NT2/D1 (cell line): Measurements from ENCODE around the gene ZNF727.
A peak's percentile ranks its signal among the peaks of the same experiment; 100 is the strongest.
"Not testable (repeated sequence)": the region's sequence is repeated elsewhere in the genome, so short reads cannot be mapped to it uniquely, and the experiment has no call there.

ENCODE experiments used
- DNase-seq: peaks from one replicate; pipeline ENCODE4 v3.0.0-alpha.2; 2011; ENCODE audit warnings: low read depth, low spot score
- H3K27me3 ChIP-seq: 2 replicates; pipeline ENCODE4 v1.6.0; 2011; ENCODE audit warnings: mild to moderate bottlenecking; ENCODE audit not compliant: insufficient read length, insufficient read depth
- H3K36me3 ChIP-seq: 2 replicates; pipeline ENCODE4 v1.6.1; 2011; ENCODE audit warnings: mild to moderate bottlenecking, low read length, mixed read lengths; ENCODE audit not compliant: insufficient read depth, insufficient read length
- H3K4me1 ChIP-seq: 2 replicates; pipeline ENCODE4 v1.5.1; 2011; ENCODE audit not compliant: insufficient read depth, insufficient read length
- H3K4me3 ChIP-seq: 2 replicates; pipeline ENCODE4 v1.5.1; 2011; ENCODE audit warnings: low read depth; ENCODE audit not compliant: insufficient read length
- H3K9ac ChIP-seq: 2 replicates; pipeline ENCODE4 v1.6.0; 2011; ENCODE audit warnings: low read depth; ENCODE audit not compliant: insufficient read length
- H3K9me3 ChIP-seq: 2 replicates; pipeline ENCODE4 v1.5.1; 2011; ENCODE audit warnings: mild to moderate bottlenecking, low read length; ENCODE audit not compliant: insufficient read depth
- SUZ12 ChIP-seq: IDR thresholded peaks from 2 replicates; pipeline ENCODE4 v1.6.1; 2011; ENCODE audit not compliant: insufficient read length, insufficient read depth; ENCODE audit errors: extremely low read depth
- YY1 ChIP-seq: IDR thresholded peaks from 2 replicates; pipeline ENCODE4 v1.6.1; 2011; ENCODE audit not compliant: insufficient read length, insufficient read depth
- ZNF274 ChIP-seq: IDR thresholded peaks from 2 replicates; pipeline ENCODE4 v1.6.1; 2011; ENCODE audit warnings: mild to moderate bottlenecking, low read depth, low read length

ZNF727 gene

DNA sequence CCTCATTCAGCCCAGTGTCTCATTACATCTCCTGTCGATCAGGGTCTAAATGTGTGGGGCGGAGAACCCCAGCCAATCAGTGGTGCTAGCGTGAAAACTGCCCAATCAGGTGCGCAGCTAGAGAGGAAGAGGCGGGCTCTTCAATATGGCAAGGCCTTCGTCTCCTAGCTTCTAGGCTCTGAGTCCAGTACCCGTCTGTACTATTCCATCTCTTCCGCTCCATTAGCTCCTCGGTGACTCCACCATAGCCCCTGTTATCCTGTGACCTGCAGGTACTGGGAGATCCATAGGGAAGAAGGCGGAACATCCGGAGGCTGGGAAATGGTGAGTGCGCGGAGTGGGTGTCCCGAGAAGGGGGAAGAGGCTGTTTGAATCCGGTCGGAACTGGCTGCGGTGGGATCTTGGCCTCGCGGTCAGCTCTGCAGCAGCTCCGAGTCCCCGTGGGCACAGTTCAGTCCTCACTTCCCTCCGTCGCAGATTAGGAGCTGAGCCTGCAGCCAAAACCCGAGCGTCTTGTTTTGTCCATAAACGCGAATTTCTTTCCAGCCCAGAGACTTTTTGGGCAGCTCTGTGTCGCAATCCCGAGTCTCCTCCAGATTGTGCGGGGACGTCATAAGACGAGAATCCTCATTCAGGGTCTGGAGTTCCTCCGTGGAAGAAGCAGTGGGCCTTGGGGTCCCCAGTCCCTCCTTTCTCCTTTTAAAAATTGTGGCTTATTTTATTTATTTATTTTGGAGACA lies at the start of gene ZNF727:
Gene ZNF727 (plus strand): TSS at position 134 of the 740 bp plus-strand sequence. CDS start 188 bp downstream, at position 322.
- TF ChIP-seq SUZ12 (no peak), YY1 (no peak), ZNF274 (no peak)
- no peaks in the 10 kb centered on the region for H3K4me1 ChIP-seq
- H3K27me3 ChIP-seq, result no peaks in the 10 kb centered on the region
- H3K9me3 ChIP-seq, result no peaks in the 10 kb centered on the region
- H3K9ac ChIP-seq, result no peak within 1 kb of the TSS
- no peaks in the 10 kb centered on the region for H3K36me3 ChIP-seq
- no peak for DNase-seq
- H3K4me3 ChIP-seq, result no peak within 1 kb of the TSS

DNA sequence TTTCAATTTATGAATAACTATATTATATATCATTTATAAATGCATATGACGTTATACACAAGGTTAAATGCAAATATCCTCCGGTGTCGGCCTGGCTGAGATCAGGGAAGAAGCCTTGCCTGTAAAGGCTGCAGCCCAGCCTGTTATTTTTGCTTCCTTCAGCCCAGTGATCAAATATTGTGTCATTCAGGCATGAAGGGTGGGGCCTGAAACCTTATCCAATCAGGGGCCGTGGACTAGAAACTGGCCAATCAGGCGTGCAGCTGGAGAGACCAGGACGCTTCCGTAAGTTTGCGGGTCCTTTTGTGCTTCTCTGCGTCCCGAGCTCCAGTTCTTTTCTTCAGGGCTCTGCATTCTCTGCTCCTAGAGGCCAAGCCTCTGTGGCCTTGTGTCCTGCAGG lies 46.7 kb upstream of the ZNF727 start, which contains the start of gene ZNF722:
Gene ZNF722 (plus strand): TSS at position 301 of the 400 bp plus-strand sequence. CDS start 113 bp downstream, outside the sequence.
- no peaks in the 10 kb centered on the region for H3K36me3 ChIP-seq
- no peak for DNase-seq
- no peak within 1 kb of the TSS for H3K9ac ChIP-seq
- no peaks in the 10 kb centered on the region; the same call in 1 of the 2 replicates for H3K9me3 ChIP-seq
- no peak for TF ChIP-seq SUZ12
- TF ChIP-seq ZNF274, result no peak
- TF ChIP-seq YY1, result no peak
- no peaks in the 10 kb centered on the region for H3K4me1 ChIP-seq
- H3K4me3 ChIP-seq, result no peak within 1 kb of the TSS
- H3K27me3 ChIP-seq, result no peaks in the 10 kb centered on the region

DNA sequence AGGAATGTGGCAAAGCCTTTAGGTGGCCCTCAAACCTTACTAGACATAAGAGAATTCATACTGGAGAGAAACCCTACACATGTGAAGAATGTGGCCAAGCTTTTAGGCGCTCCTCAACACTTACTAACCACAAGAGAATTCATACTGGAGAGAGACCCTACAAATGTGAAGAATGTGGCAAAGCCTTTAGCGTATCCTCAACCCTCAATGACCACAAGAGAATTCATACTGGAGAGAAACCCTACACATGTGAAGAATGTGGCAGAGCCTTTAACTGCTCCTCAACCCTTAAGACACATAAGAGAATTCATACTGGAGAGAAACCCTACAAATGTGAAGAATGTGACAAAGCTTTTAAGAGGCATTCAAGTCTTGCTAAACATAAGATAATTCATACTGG lies 29.7 kb upstream of the ZNF727 start:
- H3K27me3 ChIP-seq, H3K4me1 ChIP-seq, H3K36me3 ChIP-seq, H3K4me3 ChIP-seq, DNase-seq, H3K9ac ChIP-seq: not testable (repeated sequence)
- peak; percentile 72 for TF ChIP-seq ZNF274
- peaks cover 36% of the 10 kb centered on the region for H3K9me3 ChIP-seq

DNA sequence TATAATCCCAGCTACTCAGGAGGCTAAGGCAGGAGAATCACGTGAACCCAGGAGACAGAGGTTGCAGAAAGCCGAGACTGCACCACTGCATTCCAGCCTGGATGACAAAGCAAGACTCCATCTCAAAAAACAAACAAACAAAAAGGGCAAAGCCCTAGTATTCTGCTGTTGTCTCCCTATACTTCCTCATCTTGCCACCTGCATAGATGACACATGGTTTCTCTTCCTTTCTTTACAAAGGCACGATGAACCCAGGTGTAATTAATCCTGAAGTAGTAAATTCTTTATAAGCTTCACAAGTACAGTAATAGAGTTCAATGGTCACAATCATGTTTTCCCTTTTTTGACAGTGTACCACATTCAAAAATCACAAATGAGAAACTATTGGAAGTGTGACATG lies 9.8 kb upstream of the ZNF727 start:
- H3K4me3 ChIP-seq, result no peak overlapping the region
- no peaks in the 10 kb centered on the region for H3K4me1 ChIP-seq
- DNase-seq, result no peak
- TF ChIP-seq ZNF274, result no peak
- TF ChIP-seq SUZ12, result no peak
- H3K9ac ChIP-seq, result no peak overlapping the region
- no peaks in the 10 kb centered on the region for H3K27me3 ChIP-seq
- no peaks in the 10 kb centered on the region for H3K36me3 ChIP-seq
- H3K9me3 ChIP-seq, result peaks cover 5% of the 10 kb centered on the region; the same call in 1 of the 2 replicates

DNA sequence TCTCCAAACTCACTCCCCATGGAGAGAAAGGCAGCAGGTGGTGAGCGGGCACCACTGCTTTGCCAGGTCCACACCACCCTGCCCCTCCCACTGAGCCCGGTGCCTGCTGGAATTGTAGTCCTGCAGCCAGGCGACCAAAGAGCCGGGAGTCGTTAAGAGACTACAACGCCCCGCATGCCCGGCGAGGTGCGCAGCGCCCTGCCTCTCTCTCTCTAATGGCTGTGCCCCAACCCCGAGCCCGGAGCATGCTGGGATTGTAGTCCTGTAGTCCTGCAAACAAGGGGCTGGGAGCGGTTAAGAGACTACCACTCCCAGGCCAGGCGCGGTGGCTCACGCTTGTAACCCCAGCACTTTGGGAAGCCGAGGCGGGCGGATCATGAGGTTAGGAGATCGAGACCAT lies 8.1 kb upstream of the ZNF727 start:
- DNase-seq, result no peak
- no peak overlapping the region for H3K9ac ChIP-seq
- peaks cover 5% of the 10 kb centered on the region; the same call in 1 of the 2 replicates for H3K9me3 ChIP-seq
- H3K4me1 ChIP-seq, result no peaks in the 10 kb centered on the region
- no peak for TF ChIP-seq ZNF274
- TF ChIP-seq YY1, result no peak
- TF ChIP-seq SUZ12, result no peak
- no peaks in the 10 kb centered on the region for H3K27me3 ChIP-seq
- H3K4me3 ChIP-seq, result no peak overlapping the region
- H3K36me3 ChIP-seq, result no peaks in the 10 kb centered on the region

- no peak for DNase-seq
- no peaks in the 10 kb centered on the region for H3K27me3 ChIP-seq
- no peaks in the 10 kb centered on the region for H3K36me3 ChIP-seq
- H3K4me1 ChIP-seq, result no peaks in the 10 kb centered on the region
- no peak overlapping the region for H3K9ac ChIP-seq
- no peak for TF ChIP-seq YY1
- no peak for TF ChIP-seq ZNF274
- TF ChIP-seq SUZ12, result no peak
- no peak overlapping the region for H3K4me3 ChIP-seq
- no peaks in the 10 kb centered on the region for H3K9me3 ChIP-seq
Observed at GRCh38 chr7:64046041-64046389, 781 bp downstream of the ZNF727 start.

DNA sequence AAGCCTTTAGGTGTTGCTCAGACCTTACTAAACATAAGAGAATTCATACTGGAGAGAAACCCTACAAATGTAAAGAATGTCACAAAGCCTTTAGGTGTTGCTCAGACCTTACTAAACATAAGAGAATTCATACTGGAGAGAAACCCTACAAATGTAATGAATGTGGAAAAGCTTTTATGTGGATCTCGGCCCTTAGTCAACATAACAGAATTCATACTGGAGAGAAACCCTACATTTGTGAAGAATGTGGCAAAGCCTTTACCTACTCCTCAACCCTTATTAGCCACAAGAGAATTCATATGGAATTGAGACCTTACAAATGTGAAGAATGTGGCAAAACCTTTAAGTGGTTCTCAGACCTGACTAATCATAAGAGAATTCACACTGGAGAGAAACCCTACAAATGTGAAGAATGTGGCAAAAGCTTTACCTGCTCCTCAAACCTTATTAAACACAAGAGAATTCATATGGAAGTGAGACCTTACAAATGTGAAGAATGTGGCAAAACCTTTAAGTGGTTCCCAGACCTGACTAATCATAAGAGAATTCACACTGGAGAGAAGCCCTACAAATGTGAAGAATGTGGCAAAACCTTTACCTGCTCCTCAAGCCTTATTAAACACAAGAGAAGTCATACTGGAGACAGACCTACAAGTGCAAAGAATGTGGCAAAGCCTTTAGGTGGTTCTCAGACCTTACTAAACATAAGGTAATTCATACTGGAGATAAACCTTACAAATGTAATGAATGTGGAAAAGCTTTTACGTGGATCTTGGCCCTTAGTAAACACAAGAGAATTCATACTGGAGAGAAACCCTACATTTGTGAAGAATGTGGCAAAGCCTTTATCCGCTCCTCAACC lies 32.8 kb downstream of the ZNF727 start:
- not testable (repeated sequence) for H3K9ac ChIP-seq, H3K36me3 ChIP-seq, H3K27me3 ChIP-seq, DNase-seq, H3K4me1 ChIP-seq, H3K4me3 ChIP-seq
- H3K9me3 ChIP-seq, result peaks cover 86% of the 10 kb centered on the region
